Mesodermal cell (in vitro differentiated cells): ENCODE measurements around the gene SLCO3A1.
"Not testable (repeated sequence)": the region's sequence is repeated elsewhere in the genome, so short reads cannot be mapped to it uniquely, and the experiment has no call there.

Experiments
- H3K27ac ChIP-seq: 2 replicates; pipeline ENCODE4 v1.7.0; 2013; ENCODE audit warnings: mild to moderate bottlenecking, low read depth, low read length, moderate library complexity; ENCODE audit not compliant: severe bottlenecking
- H3K36me3 ChIP-seq: 2 replicates; pipeline ENCODE4 v1.7.1; 2013; ENCODE audit warnings: mild to moderate bottlenecking, low read length, moderate library complexity; ENCODE audit not compliant: control insufficient read depth, insufficient read depth
- H3K4me1 ChIP-seq: one replicate; pipeline ENCODE4 v1.7.1; 2013; ENCODE audit warnings: mild to moderate bottlenecking, low read length; ENCODE audit not compliant: insufficient read depth, control insufficient read depth, poor library complexity, severe bottlenecking
- H3K4me3 ChIP-seq: 2 replicates; pipeline ENCODE4 v1.7.0; 2013; ENCODE audit warnings: low read length, control low read depth, mild to moderate bottlenecking; ENCODE audit not compliant: insufficient read depth, poor library complexity, severe bottlenecking; ENCODE audit errors: extremely low read depth
- H3K9me3 ChIP-seq: 2 replicates; pipeline ENCODE4 v1.7.1; 2013; ENCODE audit warnings: mild to moderate bottlenecking, low read length, moderate library complexity; ENCODE audit not compliant: control insufficient read depth
- WGBS, 2 experiments: methylation state at CpG; one replicate each; pipeline ENCODE4 v1.1.5; 2013; ENCODE audit warnings: missing lambda C conversion rate in 2 of 2; ENCODE audit not compliant: insufficient coverage in 2 of 2; 5-methylcytosine and 5-hydroxymethylcytosine counted together

The SLCO3A1 gene

DNA sequence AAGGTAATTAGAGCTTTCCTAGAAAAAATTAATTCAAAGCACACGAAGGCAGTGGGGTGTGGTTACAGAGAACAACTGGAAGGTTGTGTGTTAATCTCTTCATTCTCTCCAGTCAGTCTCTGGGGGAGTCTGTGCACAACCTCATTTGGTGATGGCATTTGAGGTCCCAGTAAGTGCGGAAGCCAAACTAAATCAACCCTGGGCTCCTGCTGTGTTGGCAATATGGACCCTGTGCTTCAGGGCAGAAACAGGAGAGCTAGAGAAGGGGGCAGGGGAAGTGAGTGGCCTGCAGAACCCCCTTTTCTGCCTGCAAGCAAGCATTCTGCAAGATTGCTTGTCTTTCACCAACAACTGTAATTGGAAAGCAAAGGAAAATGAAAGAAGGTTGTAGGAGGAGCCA, 344.2 kb downstream of the SLCO3A1 start:
- Histone ChIP-seq H3K4me3 (no peak overlapping the region), H3K36me3 (no peaks in the 10 kb centered on the region), H3K4me1 (no peaks in the 10 kb centered on the region), H3K9me3 (no peaks in the 10 kb centered on the region), H3K27ac (no peak overlapping the region)
- WGBS, 2 experiments: 73 to 80% methylated on average over 1 to 2 of the region's 2 CpGs

DNA sequence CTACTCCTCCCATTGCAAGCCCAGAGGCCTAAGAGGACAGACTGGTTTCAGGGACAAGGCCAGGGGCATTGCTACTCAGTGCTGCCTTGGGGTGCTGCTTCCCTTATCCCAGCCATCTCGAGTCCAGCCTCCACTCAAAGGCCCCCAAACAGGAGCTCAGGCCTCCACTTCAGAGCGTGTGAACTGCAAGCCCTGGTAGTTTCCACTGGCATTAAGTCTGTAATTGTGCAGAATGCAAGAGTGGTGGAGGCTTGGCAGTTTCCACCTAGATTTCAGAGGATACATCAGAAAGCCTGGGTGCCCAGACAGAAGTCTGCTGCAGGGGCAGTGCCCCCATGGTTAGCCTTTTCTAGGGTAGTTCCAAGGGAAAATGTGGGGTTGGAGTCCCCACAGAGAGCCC, 347.4 kb downstream of the SLCO3A1 start:
- Histone ChIP-seq H3K36me3 (no peaks in the 10 kb centered on the region), H3K4me3 (no peak overlapping the region), H3K27ac (no peak overlapping the region), H3K4me1 (no peaks in the 10 kb centered on the region), H3K9me3 (no peaks in the 10 kb centered on the region)
- WGBS, 2 experiments: 60 to 75% methylated on average over 1 to 2 of the region's 2 CpGs

DNA sequence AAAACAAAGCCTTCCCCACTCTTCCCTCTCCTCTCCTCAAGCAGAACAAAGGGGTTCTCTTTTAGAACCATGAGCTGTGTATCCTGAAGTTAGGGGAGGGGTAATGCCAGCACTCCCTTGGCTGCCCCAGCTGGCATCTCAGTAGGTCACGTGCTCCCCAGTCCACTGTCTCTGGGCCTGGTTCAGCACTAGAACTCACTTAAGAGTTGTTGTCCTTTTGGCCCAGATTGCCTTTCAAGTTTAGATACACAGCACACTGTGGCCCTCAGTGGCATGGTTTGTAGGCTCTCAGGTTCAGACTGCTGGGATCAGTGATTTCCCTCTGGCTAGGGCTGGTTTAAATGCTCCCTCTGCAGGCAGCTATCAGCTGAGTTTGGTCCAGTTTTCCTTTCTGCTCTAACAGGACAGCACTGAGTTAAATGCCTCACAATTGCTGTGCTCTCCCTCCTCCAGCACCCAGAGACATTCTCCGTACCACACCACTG, 351.8 kb downstream of the SLCO3A1 start:
- no peaks in the 10 kb centered on the region for H3K36me3 ChIP-seq
- 89 to 93% methylated on average over 1 of the region's 2 CpGs for WGBS, 2 experiments

DNA sequence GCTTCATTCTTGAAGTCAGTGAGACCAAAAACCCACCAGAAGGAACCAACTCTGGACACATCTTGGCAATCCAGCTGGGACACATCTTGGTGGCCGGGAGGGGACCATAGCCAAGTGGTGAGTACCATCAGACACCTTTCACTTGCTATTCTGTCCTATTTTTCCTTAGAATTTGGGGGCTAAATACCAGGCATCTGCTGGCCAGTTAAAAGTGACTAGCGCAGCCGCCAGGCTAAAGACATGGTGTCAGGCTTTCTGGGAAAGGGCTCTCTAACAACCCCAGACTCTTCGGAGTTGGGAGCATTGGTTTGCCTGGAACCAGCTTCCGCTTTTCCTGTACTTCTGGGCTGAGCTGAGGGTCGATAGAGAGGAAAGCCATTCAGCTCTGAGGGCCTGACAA, 354.1 kb downstream of the SLCO3A1 start:
- H3K4me3 ChIP-seq, H3K9me3 ChIP-seq, H3K4me1 ChIP-seq, H3K27ac ChIP-seq, H3K36me3 ChIP-seq: not testable (repeated sequence)
- 93 to 95% methylated on average over 6 of the region's 6 CpGs for WGBS, 2 experiments

More for the DNA sequence above, 351.8 kb downstream of the SLCO3A1 start:
- no peak overlapping the region for H3K4me3 ChIP-seq
- H3K4me1 ChIP-seq: no peaks in the 10 kb centered on the region
- H3K27ac ChIP-seq: no peak overlapping the region
- no peaks in the 10 kb centered on the region for H3K9me3 ChIP-seq
